H9 (cell line): Measurements from ENCODE around the gene LRG1. TPM values are rescaled to one million over a fixed set of nuclear protein-coding genes. Genes with fewer than 3 reads are reported as not detected.

Experiments used
- DNase-seq: peaks from one replicate; pipeline ENCODE4 v3.0.0-alpha.2; 2017
- H2AFZ ChIP-seq: one replicate; pipeline ENCODE4 v1.6.1; 2013; ENCODE audit warnings: mild to moderate bottlenecking, low read length, control low read depth, moderate library complexity
- H2AK5ac ChIP-seq: 2 replicates; pipeline ENCODE4 v1.6.1; 2013; ENCODE audit warnings: low read length, control low read depth, mixed read lengths; ENCODE audit not compliant: insufficient read length
- H2BK120ac ChIP-seq: one replicate; pipeline ENCODE4 v1.6.1; 2013; ENCODE audit warnings: low read depth, mild to moderate bottlenecking, low read length, control low read depth, inconsistent platforms; ENCODE audit not compliant: poor library complexity, severe bottlenecking
- H2BK12ac ChIP-seq: 2 replicates; pipeline ENCODE4 v1.6.1; 2013; ENCODE audit warnings: low read length, control low read depth, mixed read lengths, low read depth; ENCODE audit not compliant: insufficient read length
- H2BK15ac ChIP-seq: 2 replicates; pipeline ENCODE4 v1.6.1; 2013; ENCODE audit warnings: low read depth, low read length, control low read depth
- H2BK20ac ChIP-seq: one replicate; pipeline ENCODE4 v1.6.1; 2013; ENCODE audit warnings: low read depth, mild to moderate bottlenecking, low read length, control low read depth, inconsistent platforms; ENCODE audit not compliant: poor library complexity, severe bottlenecking
- H2BK5ac ChIP-seq: 2 replicates; pipeline ENCODE4 v1.6.1; 2013; ENCODE audit warnings: low read length, control low read depth, mixed read lengths; ENCODE audit not compliant: insufficient read length
- H3K14ac ChIP-seq: 2 replicates; pipeline ENCODE4 v1.6.1; 2013; ENCODE audit warnings: low read length, control low read depth; ENCODE audit not compliant: insufficient read depth
- H3K18ac ChIP-seq: 2 replicates; pipeline ENCODE4 v1.6.1; 2013; ENCODE audit warnings: low read depth, mild to moderate bottlenecking, mixed read lengths, low read length, control low read depth; ENCODE audit not compliant: insufficient read length
- H3K23ac ChIP-seq: 2 replicates; pipeline ENCODE4 v1.6.1; 2013; ENCODE audit warnings: low read length, control low read depth, mixed read lengths, low read depth; ENCODE audit not compliant: insufficient read length
- H3K23me2 ChIP-seq: 2 replicates; pipeline ENCODE4 v1.6.1; 2013; ENCODE audit warnings: low read depth, mild to moderate bottlenecking, mixed read lengths, low read length, control low read depth; ENCODE audit not compliant: insufficient read length, poor library complexity, severe bottlenecking
- H3K27ac ChIP-seq: 2 replicates; pipeline ENCODE4 v1.5.1; 2013; ENCODE audit warnings: low read length, control low read depth, mixed read lengths, low read depth; ENCODE audit not compliant: insufficient read length
- H3K27me3 ChIP-seq: 2 replicates; pipeline ENCODE4 v1.6.1; 2013; ENCODE audit warnings: low read length, control low read depth, inconsistent platforms; ENCODE audit not compliant: insufficient read depth
- H3K4ac ChIP-seq: 2 replicates; pipeline ENCODE4 v1.6.1; 2013; ENCODE audit warnings: low read depth, mild to moderate bottlenecking, control low read depth, inconsistent platforms, low read length, moderate library complexity
- H3K4me1 ChIP-seq: 2 replicates; pipeline ENCODE4 v1.6.1; 2013; ENCODE audit warnings: low read length, control low read depth, inconsistent platforms; ENCODE audit not compliant: insufficient read depth
- H3K4me2 ChIP-seq: 2 replicates; pipeline ENCODE4 v1.6.1; 2013; ENCODE audit warnings: low read length, control low read depth, mixed read lengths; ENCODE audit not compliant: insufficient read length, insufficient read depth
- H3K56ac ChIP-seq: 2 replicates; pipeline ENCODE4 v1.6.1; 2013; ENCODE audit warnings: low read depth, mild to moderate bottlenecking, mixed read lengths, low read length, control low read depth; ENCODE audit not compliant: insufficient read length
- H3K79me1 ChIP-seq: 2 replicates; pipeline ENCODE4 v1.6.1; 2013; ENCODE audit warnings: low read depth, mild to moderate bottlenecking, moderate library complexity, low read length, control low read depth, inconsistent platforms; ENCODE audit not compliant: insufficient read depth, poor library complexity, severe bottlenecking
- H3K79me2 ChIP-seq: 2 replicates; pipeline ENCODE4 v1.6.1; 2013; ENCODE audit warnings: low read length, control low read depth, inconsistent platforms; ENCODE audit not compliant: insufficient read depth
- H3K9ac ChIP-seq: 2 replicates; pipeline ENCODE4 v1.6.1; 2013; ENCODE audit warnings: low read length, control low read depth, mixed read lengths; ENCODE audit not compliant: insufficient read length; ENCODE audit errors: extremely low read depth
- H3K9me3 ChIP-seq: one replicate; pipeline ENCODE4 v1.6.1; 2013; ENCODE audit warnings: low read depth, low read length, inconsistent platforms; ENCODE audit not compliant: control insufficient read depth
- H3T11ph ChIP-seq: one replicate; pipeline ENCODE4 v1.6.1; 2013; ENCODE audit warnings: mild to moderate bottlenecking, low read length, control low read depth, inconsistent platforms
- H4K20me1 ChIP-seq: one replicate; pipeline ENCODE4 v1.6.1; 2013; ENCODE audit not compliant: control insufficient read depth, insufficient read length, insufficient read depth
- H4K5ac ChIP-seq: 2 replicates; pipeline ENCODE4 v1.6.1; 2013; ENCODE audit warnings: low read depth, mild to moderate bottlenecking, mixed read lengths, low read length, control low read depth; ENCODE audit not compliant: insufficient read length
- H4K8ac ChIP-seq: replicated peaks from 2 replicates; pipeline ENCODE4 v1.6.1; 2013; ENCODE audit warnings: low read length, control low read depth, mixed read lengths, low read depth; ENCODE audit not compliant: insufficient read length
- H4K91ac ChIP-seq: 2 replicates; pipeline ENCODE4 v1.6.1; 2013; ENCODE audit warnings: low read depth, mild to moderate bottlenecking, moderate library complexity, mixed read lengths, low read length, control low read depth; ENCODE audit not compliant: insufficient read length
- H3K27ac Mint-ChIP-seq, 3 experiments: 2 replicates in 2 of 3; 3 replicates in 1 of 3; pipeline ENCODE4 v1.8.0; 2020 to 2021; ENCODE audit warnings: mixed read lengths in 3 of 3, mild to moderate bottlenecking in 1 of 3, moderate library complexity in 1 of 3
- H3K27me3 Mint-ChIP-seq: 2 replicates; pipeline ENCODE4 v1.8.0; 2021; ENCODE audit warnings: low read depth, mild to moderate bottlenecking, moderate library complexity, mixed read lengths
- H3K36me3 Mint-ChIP-seq, 3 experiments: 2 replicates in 2 of 3; 3 replicates in 1 of 3; pipeline ENCODE4 v1.8.0; 2020 to 2021; ENCODE audit warnings: low read depth in 3 of 3, mixed read lengths in 3 of 3; ENCODE audit not compliant: insufficient read depth in 1 of 3
- H3K4me1 Mint-ChIP-seq, 2 experiments: 2 replicates each; pipeline ENCODE4 v1.8.0; 2020; ENCODE audit warnings: mixed read lengths in 2 of 2
- H3K4me3 Mint-ChIP-seq, 2 experiments: 2 replicates in 1 of 2; 3 replicates in 1 of 2; pipeline ENCODE4 v1.8.0; 2020 to 2021; ENCODE audit warnings: mild to moderate bottlenecking in 2 of 2, mixed read lengths in 2 of 2, moderate library complexity in 1 of 2
- H3K9me3 Mint-ChIP-seq, 2 experiments: 2 replicates in 1 of 2; 3 replicates in 1 of 2; pipeline ENCODE4 v1.8.0; 2020; ENCODE audit warnings: mild to moderate bottlenecking in 2 of 2, mixed read lengths in 2 of 2, moderate library complexity in 1 of 2
- CTCF ChIP-seq: fragments of 200-600 bp; sonication (generic); conservative IDR thresholded peaks from 3 replicates; pipeline ENCODE4 v1.8.0; 2021; ENCODE audit warnings: antibody characterized with exemption, mild to moderate bottlenecking
- WGBS: extraction: QIAGEN DNeasy Blood & Tissue Kit; methylation state at CpG from one replicate; pipeline ENCODE4 v1.1.7; 2013; ENCODE audit warnings: missing lambda C conversion rate, low lambda C conversion rate, mixed read lengths; ENCODE audit not compliant: insufficient read length; ENCODE audit errors: extremely low coverage; 5-methylcytosine and 5-hydroxymethylcytosine counted together
- total RNA-seq: library from RNA; stranded (reverse); gene quantifications from 2 replicates; pipeline ENCODE4 v1.2.1, GENCODE V29; 2021

LRG1 gene
- total RNA-seq, 1 experiment from 2014 or later, result 0.24 TPM

GRCh38 chr19:4517451-4518057 is 22.3 kb downstream of the LRG1 start:
- Histone ChIP-seq H4K8ac (no peak overlapping the region), H3K14ac (no peak overlapping the region), H2AFZ (no peak overlapping the region), H3K27me3 (peaks cover 3% of the 10 kb centered on the region; the same call in 1 of the 2 replicates), H3K56ac (no peak overlapping the region), H3K79me1 (no peaks in the 10 kb centered on the region), H3T11ph (no peak overlapping the region), H3K4me1 (no peaks in the 10 kb centered on the region), H3K4ac (no peak overlapping the region), H4K20me1 (no peaks in the 10 kb centered on the region), H3K9ac (no peak overlapping the region), H3K79me2 (no peaks in the 10 kb centered on the region), H4K91ac (no peak overlapping the region), H3K18ac (no peak overlapping the region), H2BK15ac (no peak overlapping the region), H3K4me2 (no peak overlapping the region), H2AK5ac (no peak overlapping the region), H2BK120ac (no peak overlapping the region), H4K5ac (no peak overlapping the region), H3K27ac (no peak overlapping the region), H2BK20ac (no peak overlapping the region), H3K23ac (no peak overlapping the region), H2BK12ac (no peak overlapping the region), H3K23me2 (no peaks in the 10 kb centered on the region), H3K9me3 (no peaks in the 10 kb centered on the region), H2BK5ac (no peak overlapping the region)
- no CpG with 5 or more reads among the region's 24 CpGs for WGBS
- Mint-ChIP-seq H3K36me3 (no peaks in the 10 kb centered on the region), H3K4me1 (peaks cover 3 to 7% of the 10 kb centered on the region in 2 experiments; a peak in 3 of 4 replicates), H3K4me3 (no peak overlapping the region), H3K27ac (no peak overlapping the region), H3K27me3 (peaks cover 71% of the 10 kb centered on the region), H3K9me3 (0 out of 5 replicates have a peak, but pooled peaks cover 0 to 2% of the 10 kb centered on the region in 2 experiments)
- no peak for DNase-seq
- TF ChIP-seq CTCF, result no peak
